Activated T-helper 2 cell treated with anti-CD3 and anti-CD28 coated beads, Interferon-gamma antibody, Interleukin-2, Interleukin-4, amounts not matched to agents 10 μg/mL and 5 μg/mL and 100 μg/mL, durations not matched to agents 14 hours and 24 hours and 36 hours (primary cell): ENCODE measurements around the gene GPC6. TPM values are rescaled to one million over a fixed set of nuclear protein-coding genes. Genes with fewer than 3 reads are reported as not detected.

ENCODE experiments used
- DNase-seq: peaks from one replicate; pipeline ENCODE4 v3.0.0; 2021; ENCODE audit warnings: low spot score
- H3K27ac Mint-ChIP-seq: one replicate; pipeline ENCODE4 v1.8.0; 2021; ENCODE audit warnings: mixed read lengths
- H3K27me3 Mint-ChIP-seq: one replicate; pipeline ENCODE4 v1.8.0; 2021; ENCODE audit warnings: low read depth, mixed read lengths
- H3K36me3 Mint-ChIP-seq: one replicate; pipeline ENCODE4 v1.8.0; 2021; ENCODE audit warnings: low read depth, mixed read lengths
- H3K4me1 Mint-ChIP-seq: one replicate; pipeline ENCODE4 v1.8.0; 2021; ENCODE audit warnings: low read depth, mixed read lengths
- H3K4me3 Mint-ChIP-seq: one replicate; pipeline ENCODE4 v1.8.0; 2021; ENCODE audit warnings: low read depth, mild to moderate bottlenecking, moderate library complexity, mixed read lengths
- H3K9me3 Mint-ChIP-seq: one replicate; pipeline ENCODE4 v1.8.0; 2021; ENCODE audit warnings: mixed read lengths
- intact Hi-C: fragments of 100-400 bp; cut with micrococcal nuclease; formaldehyde crosslinking; loops from one replicate; pipeline ENCODE4 v1.15.1; 2023
- total RNA-seq: library from RNA; stranded (reverse); gene quantifications from 2 replicates; pipeline ENCODE4 v1.2.3, GENCODE V29; 2022

Gene GPC6
- total RNA-seq, 1 donor from 2014 or later: not detected

GRCh38 chr13:93502987-93503615 is 276.5 kb downstream of the GPC6 start:
- intact Hi-C loops: no loop called here
- Mint-ChIP-seq H3K9me3 (no peaks in the 10 kb centered on the region), H3K4me3 (no peak overlapping the region), H3K36me3 (no peaks in the 10 kb centered on the region), H3K27me3 (no peaks in the 10 kb centered on the region), H3K4me1 (no peaks in the 10 kb centered on the region), H3K27ac (no peak overlapping the region)
- no peak for DNase-seq

DNA sequence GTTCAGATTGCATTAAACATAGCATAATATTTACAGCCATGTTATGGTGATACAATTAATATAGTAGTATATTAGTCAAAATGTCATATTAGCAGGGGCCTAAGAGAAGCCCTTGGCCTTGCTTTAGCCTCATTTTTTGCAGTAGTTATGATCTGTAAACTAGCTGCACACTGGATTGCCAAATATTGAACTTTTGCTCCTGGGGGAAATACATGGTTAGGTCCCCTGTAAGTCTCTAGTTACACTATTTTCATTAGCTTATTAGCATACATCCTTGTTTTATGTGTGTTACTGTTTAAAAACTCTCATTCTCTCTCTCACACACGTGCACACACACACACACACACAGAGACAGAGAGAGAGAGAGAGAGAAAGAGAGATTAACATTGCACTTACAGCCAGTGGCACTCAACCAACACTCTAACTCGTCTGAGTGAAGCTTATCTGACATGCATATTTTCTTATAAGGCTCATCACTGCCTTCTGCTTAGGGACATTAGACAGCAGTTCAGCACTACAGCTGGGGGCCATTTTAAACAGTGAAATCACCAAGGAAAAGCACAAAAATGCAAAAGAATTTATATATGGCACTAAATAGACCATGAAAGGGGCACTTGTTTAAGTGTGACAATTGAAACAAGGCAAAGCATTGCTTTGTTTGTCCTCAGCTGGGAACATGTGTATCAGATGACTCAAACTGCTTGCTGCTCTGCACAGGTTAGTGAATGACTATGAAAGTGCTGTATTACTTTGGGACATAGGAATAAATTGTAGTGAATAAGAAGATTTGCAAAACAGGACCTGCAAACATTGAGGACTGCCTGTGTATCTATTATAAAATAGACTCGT is 278.7 kb downstream of the GPC6 start:
- Mint-ChIP-seq H3K27me3 (no peaks in the 10 kb centered on the region), H3K27ac (no peak overlapping the region), H3K9me3 (no peaks in the 10 kb centered on the region), H3K4me3 (no peak overlapping the region), H3K36me3 (no peaks in the 10 kb centered on the region), H3K4me1 (no peaks in the 10 kb centered on the region)
- DNase-seq: no peak
- intact Hi-C loops: no loop called here

DNA sequence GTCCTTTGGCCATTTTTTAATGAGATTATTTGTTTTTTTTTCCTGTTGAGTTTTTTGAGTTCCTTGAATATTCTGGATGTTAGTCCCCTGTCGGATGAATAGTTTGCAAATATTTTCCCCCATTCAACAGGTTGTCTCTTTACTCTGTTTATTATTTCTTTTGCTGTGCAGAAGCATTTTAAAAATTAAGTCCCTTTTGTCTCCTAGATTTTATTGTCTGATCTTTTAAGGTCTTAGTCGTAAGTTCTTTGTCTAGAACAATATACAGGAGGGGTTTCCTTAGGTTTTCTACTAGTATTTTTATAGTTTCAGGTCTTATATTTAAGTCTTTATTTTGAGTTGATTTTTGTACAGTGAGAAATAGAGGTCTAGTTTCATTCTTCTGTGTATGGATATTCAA is 284.4 kb downstream of the GPC6 start:
- no peak for DNase-seq

DNA sequence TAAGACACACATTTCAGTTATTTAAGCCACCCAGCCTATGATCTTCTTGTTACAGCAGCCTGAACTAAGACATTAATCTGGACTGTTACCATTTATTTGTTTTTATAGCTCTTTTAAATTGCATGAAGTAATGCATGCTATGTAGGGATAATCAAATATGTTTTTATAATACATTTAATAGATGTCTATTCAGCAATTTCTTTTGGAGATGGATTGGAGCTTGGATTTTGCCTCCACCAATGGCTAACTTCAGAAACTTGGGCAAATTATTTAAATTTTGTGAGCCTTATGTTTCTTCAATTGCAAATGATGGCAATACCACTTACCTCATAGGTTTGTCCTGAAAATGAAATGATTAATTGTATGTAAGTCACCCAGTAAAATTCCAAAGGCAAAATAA is 288.7 kb downstream of the GPC6 start:
- Mint-ChIP-seq H3K27me3 (no peaks in the 10 kb centered on the region), H3K4me1 (peaks cover 2% of the 10 kb centered on the region), H3K36me3 (no peaks in the 10 kb centered on the region), H3K9me3 (no peaks in the 10 kb centered on the region), H3K4me3 (no peak overlapping the region), H3K27ac (no peak overlapping the region)
- DNase-seq: no peak
- intact Hi-C loops: no loop called here

More for the DNA sequence above, 284.4 kb downstream of the GPC6 start:
- H3K27me3 Mint-ChIP-seq: no peaks in the 10 kb centered on the region
- intact Hi-C loops: no loop called here
- H3K9me3 Mint-ChIP-seq: no peaks in the 10 kb centered on the region
- H3K27ac Mint-ChIP-seq: no peak overlapping the region
- H3K4me3 Mint-ChIP-seq: no peak overlapping the region
- H3K36me3 Mint-ChIP-seq: no peaks in the 10 kb centered on the region
- H3K4me1 Mint-ChIP-seq: peaks cover 2% of the 10 kb centered on the region

- no peaks in the 10 kb centered on the region for H3K9me3 Mint-ChIP-seq
- no peaks in the 10 kb centered on the region for H3K27me3 Mint-ChIP-seq
- H3K4me3 Mint-ChIP-seq: no peak overlapping the region
- H3K4me1 Mint-ChIP-seq: no peaks in the 10 kb centered on the region
- H3K36me3 Mint-ChIP-seq: no peaks in the 10 kb centered on the region
- H3K27ac Mint-ChIP-seq: no peak overlapping the region
- DNase-seq: no peak
- intact Hi-C loops: no loop called here
Measured at GRCh38 chr13:93517658-93518057, 291.1 kb downstream of the GPC6 start.

GRCh38 chr13:93521307-93521706 is 294.7 kb downstream of the GPC6 start:
- H3K9me3 Mint-ChIP-seq: no peaks in the 10 kb centered on the region
- no peak for DNase-seq
- no peaks in the 10 kb centered on the region for H3K27me3 Mint-ChIP-seq
- intact Hi-C loops: no loop called here
- no peak overlapping the region for H3K27ac Mint-ChIP-seq
- H3K4me1 Mint-ChIP-seq: no peaks in the 10 kb centered on the region
- no peaks in the 10 kb centered on the region for H3K36me3 Mint-ChIP-seq
- no peak overlapping the region for H3K4me3 Mint-ChIP-seq

- DNase-seq: no peak
- no peak overlapping the region for H3K4me3 Mint-ChIP-seq
- no peak overlapping the region for H3K27ac Mint-ChIP-seq
- no peaks in the 10 kb centered on the region for H3K36me3 Mint-ChIP-seq
- H3K9me3 Mint-ChIP-seq: no peaks in the 10 kb centered on the region
- H3K27me3 Mint-ChIP-seq: no peaks in the 10 kb centered on the region
- intact Hi-C loops: no loop called here
- H3K4me1 Mint-ChIP-seq: no peaks in the 10 kb centered on the region
Measured at GRCh38 chr13:93522501-93522900, 295.9 kb downstream of the GPC6 start.

- intact Hi-C loops: no loop called here
- Mint-ChIP-seq H3K36me3 (no peaks in the 10 kb centered on the region), H3K27me3 (no peaks in the 10 kb centered on the region), H3K9me3 (no peaks in the 10 kb centered on the region), H3K27ac (no peak overlapping the region), H3K4me3 (no peak overlapping the region), H3K4me1 (no peaks in the 10 kb centered on the region)
- no peak for DNase-seq
Measured at GRCh38 chr13:93525087-93525486, 298.5 kb downstream of the GPC6 start.

DNA sequence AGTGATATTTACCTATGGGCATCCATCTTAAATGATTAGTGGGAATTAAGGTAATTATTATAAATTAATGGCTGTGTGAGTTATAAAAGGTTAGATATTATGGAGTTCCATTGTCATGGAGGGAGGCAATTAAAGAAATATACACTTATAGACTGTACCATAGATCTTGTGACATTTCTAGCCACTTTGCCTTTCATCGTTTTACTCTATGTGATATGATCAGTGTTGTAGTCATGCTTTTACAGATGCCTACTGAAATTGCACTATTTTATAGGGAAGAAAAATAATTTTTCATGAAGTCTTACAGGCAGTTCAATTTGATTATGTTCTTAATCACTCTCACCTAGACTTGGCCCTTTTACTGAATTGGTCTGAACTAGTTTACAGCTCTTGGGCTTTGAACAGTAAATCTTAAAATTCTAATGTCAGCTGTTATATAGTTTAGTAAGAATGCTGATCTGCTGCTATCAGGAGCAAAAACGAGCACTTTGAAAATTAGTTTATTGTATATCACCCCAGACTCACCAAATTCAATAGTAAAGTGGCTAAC is 301.2 kb downstream of the GPC6 start:
- Mint-ChIP-seq H3K36me3 (no peaks in the 10 kb centered on the region), H3K4me3 (no peak overlapping the region), H3K9me3 (no peaks in the 10 kb centered on the region), H3K27me3 (no peaks in the 10 kb centered on the region), H3K27ac (no peak overlapping the region), H3K4me1 (no peaks in the 10 kb centered on the region)
- DNase-seq: no peak
- intact Hi-C loops: no loop called here

DNA sequence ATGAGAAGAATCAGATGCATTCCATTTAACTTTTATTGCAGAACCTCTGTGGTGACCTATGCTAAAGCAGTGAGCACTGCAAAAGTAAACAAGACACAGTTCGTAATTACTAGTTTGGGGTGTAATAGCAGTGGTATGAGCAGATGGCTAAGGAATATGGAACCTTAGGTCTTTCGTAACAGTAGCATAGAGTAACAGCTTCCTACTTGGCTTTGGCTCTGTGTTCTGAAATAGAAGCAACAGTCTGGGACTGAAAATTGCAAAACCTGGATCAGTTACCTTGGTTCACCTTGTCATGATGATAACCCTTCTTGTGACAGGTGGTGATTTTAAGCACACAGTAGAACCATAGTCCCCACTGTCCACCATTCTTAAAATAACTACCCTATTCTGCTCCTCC is 303.4 kb downstream of the GPC6 start:
- no peaks in the 10 kb centered on the region for H3K4me1 Mint-ChIP-seq
- H3K27me3 Mint-ChIP-seq: no peaks in the 10 kb centered on the region
- DNase-seq: no peak
- H3K27ac Mint-ChIP-seq: no peak overlapping the region
- no peak overlapping the region for H3K4me3 Mint-ChIP-seq
- H3K9me3 Mint-ChIP-seq: no peaks in the 10 kb centered on the region
- intact Hi-C loops: no loop called here
- H3K36me3 Mint-ChIP-seq: no peaks in the 10 kb centered on the region

DNA sequence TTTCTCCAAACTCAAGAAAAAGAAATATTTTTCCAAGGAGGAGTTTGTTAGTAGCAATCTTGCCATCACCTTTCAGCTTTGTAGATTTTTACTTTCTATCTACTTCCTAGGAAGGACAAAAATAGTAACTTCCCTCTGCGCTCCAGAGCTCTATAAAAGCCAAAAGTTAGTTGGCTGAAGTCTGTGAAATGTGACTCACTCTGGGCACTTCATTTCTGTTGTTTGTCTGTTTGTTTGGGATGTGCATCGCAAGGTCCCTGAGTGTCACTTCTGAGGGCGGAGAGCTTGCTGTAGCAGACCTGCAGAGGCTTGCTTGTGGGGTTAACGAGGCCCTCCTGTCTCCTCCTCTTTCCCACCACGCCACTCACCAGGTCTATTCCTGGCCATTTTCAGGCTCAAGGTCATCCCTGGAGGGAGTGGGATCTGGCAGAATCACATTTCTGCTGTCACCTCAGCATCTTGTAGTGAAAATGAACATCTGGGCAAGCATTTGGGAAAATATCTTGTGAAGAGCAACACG is 307.6 kb downstream of the GPC6 start:
- intact Hi-C loops: no loop called here
- Mint-ChIP-seq H3K9me3 (no peaks in the 10 kb centered on the region), H3K27me3 (no peaks in the 10 kb centered on the region), H3K4me3 (no peak overlapping the region), H3K27ac (no peak overlapping the region), H3K4me1 (no peaks in the 10 kb centered on the region), H3K36me3 (no peaks in the 10 kb centered on the region)
- DNase-seq: no peak

GRCh38 chr13:93535251-93535650 is 308.6 kb downstream of the GPC6 start:
- no peak overlapping the region for H3K27ac Mint-ChIP-seq
- no peak overlapping the region for H3K4me3 Mint-ChIP-seq
- no peaks in the 10 kb centered on the region for H3K9me3 Mint-ChIP-seq
- H3K36me3 Mint-ChIP-seq: no peaks in the 10 kb centered on the region
- H3K4me1 Mint-ChIP-seq: no peaks in the 10 kb centered on the region
- no peaks in the 10 kb centered on the region for H3K27me3 Mint-ChIP-seq
- DNase-seq: no peak
- intact Hi-C loops: no loop called here

DNA sequence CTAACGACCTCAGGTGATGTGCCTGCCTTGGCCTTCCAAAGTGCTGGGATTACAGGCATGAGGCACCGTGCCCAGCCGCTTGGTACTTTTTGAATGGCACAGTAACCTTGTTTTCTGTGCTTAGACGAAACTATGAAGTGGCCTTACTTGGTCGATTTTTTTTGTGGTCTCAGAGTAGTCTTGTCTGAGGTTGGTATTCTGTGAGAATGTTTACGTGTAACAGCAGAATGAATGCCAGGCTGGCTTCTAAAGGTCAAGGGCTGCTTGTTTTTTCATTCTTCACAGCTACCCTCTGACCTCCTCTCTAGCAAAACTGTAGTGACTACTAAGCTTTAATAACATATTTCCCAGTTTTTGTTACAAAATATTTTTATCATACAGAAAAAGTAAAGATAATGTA is 313.3 kb downstream of the GPC6 start:
- H3K27me3 Mint-ChIP-seq: no peaks in the 10 kb centered on the region
- H3K9me3 Mint-ChIP-seq: no peaks in the 10 kb centered on the region
- no peak for DNase-seq
- no peaks in the 10 kb centered on the region for H3K36me3 Mint-ChIP-seq
- intact Hi-C loops: no loop called here
- H3K4me3 Mint-ChIP-seq: no peak overlapping the region
- H3K4me1 Mint-ChIP-seq: no peaks in the 10 kb centered on the region
- no peak overlapping the region for H3K27ac Mint-ChIP-seq
